Natural killer cell treated with Interleukin-12 subunit alpha and Interleukin-12 subunit beta and Interleukin-15 and Interleukin-18, amount 100 ng/mL, for 72 hours (primary cell): ENCODE results near the gene NDUFS8. TPM values are rescaled to one million over a fixed set of nuclear protein-coding genes. Genes with fewer than 3 reads are reported as not detected.

Experiments
- ATAC-seq, 2 donors: fragments of 150-1000 bp; cut with Tn5 transposase in 1 of 2; sonication (Bioruptor Pico), chemical (Tn5 transposase) in 1 of 2; 2 replicates each; pipeline ENCODE4 v1.10.0; 2021
- DNase-seq: peaks from one replicate; pipeline ENCODE4 v3.0.0; 2022; ENCODE audit warnings: low spot score
- H3K27ac Mint-ChIP-seq, 2 donors: 1 replicate in 1 of 2; 2 replicates in 1 of 2; pipeline ENCODE4 v1.8.0; 2022; ENCODE audit warnings: mixed read lengths in 2 of 2, mild to moderate bottlenecking in 1 of 2, moderate library complexity in 1 of 2
- H3K27me3 Mint-ChIP-seq, 2 donors: 1 replicate in 1 of 2; 2 replicates in 1 of 2; pipeline ENCODE4 v1.8.0; 2022; ENCODE audit warnings: mixed read lengths in 2 of 2
- H3K36me3 Mint-ChIP-seq: one replicate; pipeline ENCODE4 v1.8.0; 2022; ENCODE audit warnings: mixed read lengths
- H3K4me1 Mint-ChIP-seq, 2 donors: 1 replicate in 1 of 2; 2 replicates in 1 of 2; pipeline ENCODE4 v1.8.0; 2022; ENCODE audit warnings: low read depth in 2 of 2, mixed read lengths in 2 of 2, mild to moderate bottlenecking in 1 of 2
- H3K4me3 Mint-ChIP-seq: one replicate; pipeline ENCODE4 v1.8.0; 2022; ENCODE audit warnings: mixed read lengths
- H3K9me3 Mint-ChIP-seq: 2 replicates; pipeline ENCODE4 v1.8.0; 2022; ENCODE audit warnings: mixed read lengths
- total RNA-seq, 2 donors: library from RNA; stranded (reverse); gene quantifications; one replicate each; pipeline ENCODE4 v1.2.3, GENCODE V29; 2022

Gene NDUFS8
- total RNA-seq, 2 donors from 2014 or later = 124 to 143 TPM

- no peaks in the 10 kb centered on the region for H3K27me3 Mint-ChIP-seq
- no peaks in the 10 kb centered on the region for H3K36me3 Mint-ChIP-seq
- peak overlapping the region; percentile 88 for H3K4me3 Mint-ChIP-seq
- peaks cover 21 to 29% of the 10 kb centered on the region in 2 donors for H3K4me1 Mint-ChIP-seq
- DNase-seq = peak; percentile 84
- ATAC-seq = peak; percentile 61 to 72
- peak overlapping the region; percentile 94 to 98 for H3K27ac Mint-ChIP-seq
- H3K9me3 Mint-ChIP-seq = no peaks in the 10 kb centered on the region
Observed at GRCh38 chr11:68040101-68040956, 9.8 kb downstream of the NDUFS8 start.

- Mint-ChIP-seq H3K9me3 (no peaks in the 10 kb centered on the region), H3K4me3 (peak overlapping the region; percentile 88), H3K27ac (peak overlapping the region; percentile 94 to 98), H3K27me3 (no peaks in the 10 kb centered on the region), H3K36me3 (no peaks in the 10 kb centered on the region), H3K4me1 (peaks cover 21 to 29% of the 10 kb centered on the region in 2 donors)
- no peak for ATAC-seq
- DNase-seq = no peak
Observed at GRCh38 chr11:68040957-68041591, 10.6 kb downstream of the NDUFS8 start.

GRCh38 chr11:68041617-68042218 is 11.2 kb downstream of the NDUFS8 start:
- H3K9me3 Mint-ChIP-seq = no peaks in the 10 kb centered on the region
- H3K4me1 Mint-ChIP-seq = peaks cover 16 to 26% of the 10 kb centered on the region in 2 donors
- H3K27me3 Mint-ChIP-seq = no peaks in the 10 kb centered on the region
- ATAC-seq = no peak
- H3K27ac Mint-ChIP-seq = no peak overlapping the region
- peak overlapping the region; percentile 42 for H3K4me3 Mint-ChIP-seq
- DNase-seq = no peak
- H3K36me3 Mint-ChIP-seq = no peaks in the 10 kb centered on the region

- no peak overlapping the region for H3K4me3 Mint-ChIP-seq
- no peak for ATAC-seq
- H3K4me1 Mint-ChIP-seq = peaks cover 9 to 19% of the 10 kb centered on the region in 2 donors
- no peak for DNase-seq
- no peak overlapping the region for H3K27ac Mint-ChIP-seq
- no peaks in the 10 kb centered on the region for H3K36me3 Mint-ChIP-seq
- H3K27me3 Mint-ChIP-seq = no peaks in the 10 kb centered on the region
- H3K9me3 Mint-ChIP-seq = no peaks in the 10 kb centered on the region
Observed at GRCh38 chr11:68042219-68043028, 11.9 kb downstream of the NDUFS8 start.

GRCh38 chr11:68043029-68043348 is 12.5 kb downstream of the NDUFS8 start:
- H3K27ac Mint-ChIP-seq = no peak overlapping the region
- DNase-seq (no peak), ATAC-seq (no peak)
- peaks cover 7 to 15% of the 10 kb centered on the region in 2 donors for H3K4me1 Mint-ChIP-seq
- no peaks in the 10 kb centered on the region for H3K9me3 Mint-ChIP-seq
- no peaks in the 10 kb centered on the region for H3K27me3 Mint-ChIP-seq
- no peak overlapping the region for H3K4me3 Mint-ChIP-seq
- no peaks in the 10 kb centered on the region for H3K36me3 Mint-ChIP-seq

GRCh38 chr11:68043349-68044144 is 13.1 kb downstream of the NDUFS8 start:
- no peaks in the 10 kb centered on the region for H3K36me3 Mint-ChIP-seq
- DNase-seq = no peak
- no peak overlapping the region for H3K27ac Mint-ChIP-seq
- H3K4me1 Mint-ChIP-seq = peaks cover 7 to 15% of the 10 kb centered on the region in 2 donors
- H3K27me3 Mint-ChIP-seq = no peaks in the 10 kb centered on the region
- no peak overlapping the region for H3K4me3 Mint-ChIP-seq
- ATAC-seq = no peak
- H3K9me3 Mint-ChIP-seq = no peaks in the 10 kb centered on the region

GRCh38 chr11:68044145-68044813 is 13.8 kb downstream of the NDUFS8 start:
- H3K4me3 Mint-ChIP-seq = no peak overlapping the region
- H3K4me1 Mint-ChIP-seq = peaks cover 7 to 14% of the 10 kb centered on the region in 2 donors
- H3K36me3 Mint-ChIP-seq = no peaks in the 10 kb centered on the region
- H3K9me3 Mint-ChIP-seq = no peaks in the 10 kb centered on the region
- no peaks in the 10 kb centered on the region for H3K27me3 Mint-ChIP-seq
- ATAC-seq (no peak), DNase-seq (no peak)
- H3K27ac Mint-ChIP-seq = no peak overlapping the region

- Mint-ChIP-seq H3K27me3 (no peaks in the 10 kb centered on the region), H3K27ac (no peak overlapping the region), H3K4me1 (peaks cover 7 to 11% of the 10 kb centered on the region in 2 donors), H3K4me3 (no peak overlapping the region), H3K9me3 (no peaks in the 10 kb centered on the region), H3K36me3 (no peaks in the 10 kb centered on the region)
- DNase-seq (no peak), ATAC-seq (no peak)
Observed at GRCh38 chr11:68044898-68045351, 14.4 kb downstream of the NDUFS8 start.

GRCh38 chr11:68047437-68048290 is 17.2 kb downstream of the NDUFS8 start:
- Mint-ChIP-seq H3K27ac (no peak overlapping the region), H3K9me3 (no peaks in the 10 kb centered on the region), H3K36me3 (no peaks in the 10 kb centered on the region), H3K4me3 (no peak overlapping the region), H3K27me3 (no peaks in the 10 kb centered on the region), H3K4me1 (peaks cover 0 to 2% of the 10 kb centered on the region in 2 donors)
- DNase-seq = no peak
- no peak for ATAC-seq

- H3K4me1 Mint-ChIP-seq = peaks cover 0 to 6% of the 10 kb centered on the region in 2 donors
- H3K36me3 Mint-ChIP-seq = no peaks in the 10 kb centered on the region
- H3K27me3 Mint-ChIP-seq = no peaks in the 10 kb centered on the region
- ATAC-seq = no peak
- no peak for DNase-seq
- no peak overlapping the region for H3K4me3 Mint-ChIP-seq
- H3K27ac Mint-ChIP-seq = no peak overlapping the region
- H3K9me3 Mint-ChIP-seq = no peaks in the 10 kb centered on the region
Observed at GRCh38 chr11:68048681-68049508, 18.4 kb downstream of the NDUFS8 start.
